ENCODE measurements around the gene SEC14L5.

GRCh38 chr16:4988647-4989046 lies 30.5 kb downstream of the SEC14L5 start:
- TF ChIP-seq CTCF (IDR thresholded peaks at IDR 0.05; ENCODE audit: low read depth, low read length) (no peak), EZH2phosphoT487 (IDR thresholded peaks at IDR 0.05; ENCODE audit: low read depth) (no peak)

All from OCI-LY3 (cell line).